ENCODE measurements around the gene ALK. TPM values are rescaled to one million over a fixed set of nuclear protein-coding genes. Genes with fewer than 3 reads are reported as not detected.

ALK gene
- total RNA-seq, 1 donor from 2014 or later = not detected

DNA sequence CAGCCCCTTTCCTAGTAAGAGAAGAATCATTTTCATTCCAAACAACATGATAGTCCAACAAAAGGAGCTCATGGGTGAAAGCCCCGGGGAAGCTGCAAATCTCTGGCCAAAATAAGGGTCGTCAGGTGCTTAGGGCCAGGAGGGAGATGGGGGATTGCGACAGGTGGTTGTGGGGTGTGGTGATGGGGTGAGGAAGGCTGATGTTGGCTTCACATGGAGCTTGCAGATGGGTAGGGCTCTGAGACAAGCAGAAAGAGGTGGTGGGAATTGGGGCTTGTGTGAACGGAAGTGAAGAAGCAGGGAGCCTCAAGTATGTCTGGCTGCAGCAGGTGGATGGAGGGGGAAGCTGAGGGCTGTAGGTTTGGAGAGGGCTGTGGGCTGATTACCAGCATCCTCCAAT is 680.0 kb downstream of the ALK start:
- Histone ChIP-seq H3K27me3 (no peaks in the 10 kb centered on the region), H3K9me3 (no peaks in the 10 kb centered on the region), H3K36me3 (no peaks in the 10 kb centered on the region), H3K27ac (no peak overlapping the region), H3K4me1 (no peaks in the 10 kb centered on the region), H3K4me3 (no peak overlapping the region)
- no peak for DNase-seq (ENCODE audit: low spot score in 2 of 2)
- no peak for TF ChIP-seq CTCF (IDR thresholded peaks at IDR 0.05)
- intact Hi-C loops (cut with DNase I) = no loop called here

- no peaks in the 10 kb centered on the region for H3K27me3 ChIP-seq
- intact Hi-C loops (cut with DNase I) = no loop called here
- DNase-seq (ENCODE audit: low spot score in 2 of 2) = no peak
- H3K4me3 ChIP-seq = no peak overlapping the region
- no peaks in the 10 kb centered on the region for H3K36me3 ChIP-seq
- H3K4me1 ChIP-seq = no peaks in the 10 kb centered on the region
- H3K9me3 ChIP-seq = no peaks in the 10 kb centered on the region
- no peak overlapping the region for H3K27ac ChIP-seq
- no peak for TF ChIP-seq CTCF (IDR thresholded peaks at IDR 0.05)
Measured at GRCh38 chr2:29240601-29241000, 680.8 kb downstream of the ALK start.

- Histone ChIP-seq H3K9me3 (no peaks in the 10 kb centered on the region), H3K4me1 (no peaks in the 10 kb centered on the region), H3K4me3 (no peak overlapping the region), H3K36me3 (no peaks in the 10 kb centered on the region), H3K27ac (no peak overlapping the region), H3K27me3 (no peaks in the 10 kb centered on the region)
- intact Hi-C loops (cut with DNase I) = no loop called here
- TF ChIP-seq CTCF (IDR thresholded peaks at IDR 0.05) = no peak
- DNase-seq (ENCODE audit: low spot score in 2 of 2) = no peak
Measured at GRCh38 chr2:29239209-29239960, 682.0 kb downstream of the ALK start.

DNA sequence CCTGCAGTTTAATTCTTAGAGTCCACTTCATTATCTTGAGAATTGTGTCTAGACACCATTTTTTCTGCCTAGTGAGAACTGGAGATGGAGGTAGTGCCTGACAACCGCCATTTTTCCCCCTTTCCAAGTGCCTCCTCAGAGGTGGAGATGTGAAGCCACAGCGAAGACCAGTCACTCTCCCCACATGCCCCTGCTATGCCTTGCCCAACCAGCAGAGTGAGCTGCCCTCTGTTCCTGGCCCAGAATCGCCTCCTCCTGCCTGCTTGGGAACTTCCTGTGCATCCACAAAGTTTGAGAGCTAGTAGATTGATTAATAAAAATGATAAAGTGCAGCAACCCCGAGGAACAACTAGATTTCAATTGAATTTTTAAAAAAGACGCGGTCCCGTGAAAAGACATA is 682.9 kb downstream of the ALK start:
- H3K4me3 ChIP-seq = no peak overlapping the region
- no peaks in the 10 kb centered on the region for H3K36me3 ChIP-seq
- no peaks in the 10 kb centered on the region for H3K9me3 ChIP-seq
- no peaks in the 10 kb centered on the region for H3K4me1 ChIP-seq
- no peak for DNase-seq (ENCODE audit: low spot score in 2 of 2)
- H3K27me3 ChIP-seq = no peaks in the 10 kb centered on the region
- H3K27ac ChIP-seq = no peak overlapping the region
- no peak for TF ChIP-seq CTCF (IDR thresholded peaks at IDR 0.05)
- intact Hi-C loops (cut with DNase I) = no loop called here

- TF ChIP-seq CTCF (IDR thresholded peaks at IDR 0.05) = no peak
- DNase-seq (ENCODE audit: low spot score in 2 of 2) = no peak
- no peaks in the 10 kb centered on the region for H3K4me1 ChIP-seq
- no peak overlapping the region for H3K4me3 ChIP-seq
- no peak overlapping the region for H3K27ac ChIP-seq
- no peaks in the 10 kb centered on the region for H3K27me3 ChIP-seq
- no peaks in the 10 kb centered on the region for H3K36me3 ChIP-seq
- intact Hi-C loops (cut with DNase I) = no loop called here
- H3K9me3 ChIP-seq = no peaks in the 10 kb centered on the region
Measured at GRCh38 chr2:29236074-29236473, 685.3 kb downstream of the ALK start.

GRCh38 chr2:29235411-29235810 is 686.0 kb downstream of the ALK start:
- intact Hi-C loops (cut with DNase I) = no loop called here
- no peak for DNase-seq (ENCODE audit: low spot score in 2 of 2)
- Histone ChIP-seq H3K27ac (no peak overlapping the region), H3K9me3 (no peaks in the 10 kb centered on the region), H3K4me1 (no peaks in the 10 kb centered on the region), H3K4me3 (no peak overlapping the region), H3K36me3 (no peaks in the 10 kb centered on the region), H3K27me3 (no peaks in the 10 kb centered on the region)
- no peak for TF ChIP-seq CTCF (IDR thresholded peaks at IDR 0.05)
